Suprapubic skin (tissue), 3 donors: ENCODE measurements around the gene CABP4.

ENCODE experiments used
- POLR2A ChIP-seq, 2 donors: fragments of 450-650 bp; IDR thresholded peaks; one replicate each; pipeline ENCODE4 v1.6.1; 2017; ENCODE audit warnings: antibody characterized with exemption in 2 of 2, mild to moderate bottlenecking in 2 of 2, moderate library complexity in 2 of 2
- TF ChIP-seq, protein P1 (sequence below), 2 donors: fragments of 200-600 bp in 1 of 2; fragments of 450-650 bp in 1 of 2; sonication (generic) in 1 of 2; IDR thresholded peaks; one replicate each; pipeline ENCODE4 v1.5.1; 2016 to 2019; ENCODE audit warnings: antibody characterized with exemption in 2 of 2, mild to moderate bottlenecking in 1 of 2, moderate library complexity in 1 of 2

- TF ChIP-seq, protein P1, sequence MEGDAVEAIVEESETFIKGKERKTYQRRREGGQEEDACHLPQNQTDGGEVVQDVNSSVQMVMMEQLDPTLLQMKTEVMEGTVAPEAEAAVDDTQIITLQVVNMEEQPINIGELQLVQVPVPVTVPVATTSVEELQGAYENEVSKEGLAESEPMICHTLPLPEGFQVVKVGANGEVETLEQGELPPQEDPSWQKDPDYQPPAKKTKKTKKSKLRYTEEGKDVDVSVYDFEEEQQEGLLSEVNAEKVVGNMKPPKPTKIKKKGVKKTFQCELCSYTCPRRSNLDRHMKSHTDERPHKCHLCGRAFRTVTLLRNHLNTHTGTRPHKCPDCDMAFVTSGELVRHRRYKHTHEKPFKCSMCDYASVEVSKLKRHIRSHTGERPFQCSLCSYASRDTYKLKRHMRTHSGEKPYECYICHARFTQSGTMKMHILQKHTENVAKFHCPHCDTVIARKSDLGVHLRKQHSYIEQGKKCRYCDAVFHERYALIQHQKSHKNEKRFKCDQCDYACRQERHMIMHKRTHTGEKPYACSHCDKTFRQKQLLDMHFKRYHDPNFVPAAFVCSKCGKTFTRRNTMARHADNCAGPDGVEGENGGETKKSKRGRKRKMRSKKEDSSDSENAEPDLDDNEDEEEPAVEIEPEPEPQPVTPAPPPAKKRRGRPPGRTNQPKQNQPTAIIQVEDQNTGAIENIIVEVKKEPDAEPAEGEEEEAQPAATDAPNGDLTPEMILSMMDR (IDR thresholded peaks at IDR 0.05), result no peak
- TF ChIP-seq POLR2A (IDR thresholded peaks at IDR 0.05), result no peak
Observed at GRCh38 chr11:67413266-67413849, 41.8 kb upstream of the CABP4 start.
